Stimulated activated CD4-positive, alpha-beta T cell treated with anti-CD3 and anti-CD28 coated beads, Interleukin-1b, Interleukin-23, amount 100 ng/mL, for 48 hours (primary cell): ENCODE data around the gene CAT.

Experiments
- DNase-seq: peaks from one replicate; pipeline ENCODE4 v3.0.0-alpha.2; 2020

Gene CAT

GRCh38 chr11:34461215-34461614 is 22.5 kb downstream of the CAT start:
- no peak for DNase-seq

GRCh38 chr11:34464591-34465051 is 25.9 kb downstream of the CAT start:
- DNase-seq = no peak

GRCh38 chr11:34466802-34467488 is 28.2 kb downstream of the CAT start:
- DNase-seq = no peak

GRCh38 chr11:34468209-34468841 is 29.6 kb downstream of the CAT start:
- DNase-seq = peak; percentile 34

GRCh38 chr11:34473603-34474169 is 35.0 kb downstream of the CAT start:
- no peak for DNase-seq

- no peak for DNase-seq
These were observed 36.9 kb downstream of the CAT start for GRCh38 chr11:34475656-34476055.

- no peak for DNase-seq
These were observed 38.1 kb downstream of the CAT start for GRCh38 chr11:34476849-34477248.

- DNase-seq = no peak
These were observed 40.3 kb downstream of the CAT start for GRCh38 chr11:34478845-34479663.

GRCh38 chr11:34480314-34480713 is 41.6 kb downstream of the CAT start:
- DNase-seq = no peak

GRCh38 chr11:34481307-34481706 is 42.6 kb downstream of the CAT start:
- DNase-seq = no peak

GRCh38 chr11:34483106-34483874 is 44.6 kb downstream of the CAT start:
- DNase-seq = no peak

- no peak for DNase-seq
These were observed 48.7 kb downstream of the CAT start for GRCh38 chr11:34487430-34487829.

- DNase-seq = no peak
These were observed 50.3 kb downstream of the CAT start for GRCh38 chr11:34488855-34489557.

GRCh38 chr11:34490304-34490703 is 51.6 kb downstream of the CAT start:
- no peak for DNase-seq

- DNase-seq = peak; percentile 27
These were observed 54.2 kb downstream of the CAT start for GRCh38 chr11:34492806-34493414.

- DNase-seq = no peak
These were observed 54.7 kb downstream of the CAT start for GRCh38 chr11:34493468-34493867.

GRCh38 chr11:34493926-34494595 is 55.3 kb downstream of the CAT start:
- DNase-seq = no peak

GRCh38 chr11:34495239-34495723 is 56.5 kb downstream of the CAT start:
- no peak for DNase-seq

GRCh38 chr11:34495724-34496377 is 57.1 kb downstream of the CAT start:
- DNase-seq = no peak
